ENCODE data around the gene IRX4.

IRX4 gene

GRCh38 chr5:1882337-1883119 is at the start of gene IRX4:
IRX4 (minus strand) TSS chr5:1882925; CDS start chr5:1882647, 278 bp downstream.
- no peak for DNase-seq

GRCh38 chr5:1931604-1932231 is 49.0 kb upstream of the IRX4 start:
- no peak for DNase-seq

GRCh38 chr5:1930880-1931603 is 48.3 kb upstream of the IRX4 start:
- no peak for DNase-seq

GRCh38 chr5:1930501-1930879 is 47.8 kb upstream of the IRX4 start:
- DNase-seq, result no peak

GRCh38 chr5:1929108-1929991 is 46.6 kb upstream of the IRX4 start:
- DNase-seq, result no peak

- no peak for DNase-seq
These were observed 44.0 kb upstream of the IRX4 start for GRCh38 chr5:1926471-1927341.

- DNase-seq, result no peak
These were observed 43.3 kb upstream of the IRX4 start for GRCh38 chr5:1926071-1926440.

GRCh38 chr5:1925111-1926070 is 42.7 kb upstream of the IRX4 start:
- DNase-seq, result no peak

- DNase-seq, result no peak
These were observed 41.0 kb upstream of the IRX4 start for GRCh38 chr5:1923766-1924165.

GRCh38 chr5:1923341-1923740 is 40.6 kb upstream of the IRX4 start:
- no peak for DNase-seq

- DNase-seq, result no peak
These were observed 39.0 kb upstream of the IRX4 start for GRCh38 chr5:1921711-1922110.

GRCh38 chr5:1919750-1920149 is 37.0 kb upstream of the IRX4 start:
- no peak for DNase-seq

- no peak for DNase-seq
These were observed 36.5 kb upstream of the IRX4 start for GRCh38 chr5:1919209-1919566.

GRCh38 chr5:1918488-1919208 is 35.9 kb upstream of the IRX4 start:
- no peak for DNase-seq

- no peak for DNase-seq
These were observed 35.2 kb upstream of the IRX4 start for GRCh38 chr5:1917830-1918487.

GRCh38 chr5:1916041-1917001 is 33.6 kb upstream of the IRX4 start:
- DNase-seq, result no peak

GRCh38 chr5:1915316-1915715 is 32.6 kb upstream of the IRX4 start:
- DNase-seq, result no peak

GRCh38 chr5:1914471-1914870 is 31.7 kb upstream of the IRX4 start:
- DNase-seq, result no peak

All from OCI-M1 (cell line).